HepG2 (cell line): ENCODE data around the gene NHP2. TPM values are rescaled to one million over a fixed set of nuclear protein-coding genes. Genes with fewer than 3 reads are reported as not detected.

Experiments
- ATAC-seq: fragments of 200-7000 bp; cut with Tn5 transposase; 3 replicates; pipeline ENCODE4 v1.9.1; 2020; ENCODE audit warnings: mild to moderate bottlenecking, moderate library complexity
- BruUV-seq: library from RNA; stranded (reverse); fragments of 400-500 nt; replicated peaks from 2 replicates; lab custom pipeline; 2021; lab: Mats Ljungman, UMichigan
- CTCF ChIA-PET: fragments of 300-600 bp; formaldehyde crosslinking; extraction: SDS; loops from one replicate; lab custom pipeline; 2021; ENCODE audit warnings: low total read pairs, inconsistent platforms, low intra/inter-chr PET ratio; lab: Yijun Ruan, JAX
- POLR2A ChIA-PET: fragments of 350-600 bp; sonication (Branson Sonifier 250); formaldehyde crosslinking; loops from one replicate; lab custom pipeline; 2020; ENCODE audit warnings: antibody characterized with exemption, inconsistent platforms; lab: Yijun Ruan, JAX
- DNase-seq: peaks from one replicate; pipeline ENCODE4 v3.0.0-alpha.2; 2015; ENCODE audit warnings: low spot score
- FAIRE-seq: peaks from 3 replicates; lab custom pipeline; 2011; peaks lifted over from hg19 to GRCh38; lab: Jason Lieb, UNC
- H2AFZ ChIP-seq: one replicate; pipeline ENCODE4 v1.6.1; 2011; ENCODE audit warnings: low read length, inconsistent platforms
- H3K27ac ChIP-seq: fragments of 300-600 bp; 3 replicates; pipeline ENCODE4 v1.8.0; 2011; ENCODE audit warnings: mixed run types, mild to moderate bottlenecking, mixed read lengths, low read length, inconsistent platforms; ENCODE audit not compliant: insufficient read depth; ENCODE audit errors: extremely low read length
- H3K27me3 ChIP-seq, 2 experiments: fragments of 200-600 bp in 1 of 2; 2 replicates in 1 of 2; 3 replicates in 1 of 2; pipeline versions ENCODE4 v1.6.0 to v1.8.0; 2011; ENCODE audit warnings: low read length in 2 of 2, mild to moderate bottlenecking in 2 of 2, moderate library complexity in 2 of 2, inconsistent platforms in 1 of 2; ENCODE audit not compliant: insufficient read depth in 2 of 2, control insufficient read depth in 1 of 2
- H3K36me3 ChIP-seq, 2 experiments: fragments of 200-600 bp in 1 of 2; replicated peaks in 1 of 2; 2 replicates in 1 of 2; 3 replicates in 1 of 2; pipeline versions ENCODE4 v1.5.1 to v1.8.0; 2011; ENCODE audit warnings: low read length in 2 of 2, inconsistent platforms in 1 of 2; ENCODE audit not compliant: insufficient read depth in 2 of 2, control insufficient read depth in 1 of 2
- H3K4me1 ChIP-seq: 2 replicates; pipeline ENCODE4 v1.5.1; 2012; ENCODE audit warnings: low read length, inconsistent platforms; ENCODE audit not compliant: insufficient read depth
- H3K4me2 ChIP-seq: 2 replicates; pipeline ENCODE4 v1.6.0; 2011; ENCODE audit warnings: low read depth, low read length, inconsistent platforms
- H3K4me3 ChIP-seq, 3 experiments: fragments of 200-600 bp in 1 of 3; sonication (generic), shearing (Covaris generic) in 1 of 3; replicated peaks in 1 of 3; 2 replicates each; pipeline ENCODE4 v1.5.1; 2011 to 2016; ENCODE audit warnings: low read length in 3 of 3, inconsistent platforms in 2 of 3, low read depth in 2 of 3, mild to moderate bottlenecking in 2 of 3, control low read depth in 1 of 3, mixed read lengths in 1 of 3; ENCODE audit not compliant: insufficient read depth in 1 of 3
- H3K79me2 ChIP-seq: one replicate; pipeline ENCODE4 v1.6.1; 2011; ENCODE audit warnings: low read length, inconsistent platforms; ENCODE audit not compliant: insufficient read depth
- H3K9ac ChIP-seq: 2 replicates; pipeline ENCODE4 v1.6.0; 2011; ENCODE audit warnings: mild to moderate bottlenecking, low read depth, low read length, inconsistent platforms; ENCODE audit not compliant: insufficient read depth
- H3K9me3 ChIP-seq: 2 replicates; pipeline ENCODE4 v1.5.1; 2012; ENCODE audit warnings: mild to moderate bottlenecking, low read length
- H4K20me1 ChIP-seq: 2 replicates; pipeline ENCODE4 v1.6.0; 2011; ENCODE audit warnings: inconsistent platforms, mild to moderate bottlenecking, low read length, moderate library complexity; ENCODE audit not compliant: insufficient read depth
- FOSL2 ChIP-seq: sonication (generic); formaldehyde crosslinking; IDR thresholded peaks from 2 replicates; pipeline ENCODE4 v1.4.0; 2020; ENCODE audit warnings: missing genetic modification reagents
- HIC2 ChIP-seq: sonication (generic); formaldehyde crosslinking; IDR thresholded peaks from 2 replicates; pipeline ENCODE4 v1.9.0; 2022; ENCODE audit warnings: low read depth, missing genetic modification reagents
- MAFF ChIP-seq: IDR thresholded peaks from 2 replicates; pipeline ENCODE4 v1.6.1; 2011; ENCODE audit warnings: low read depth, low read length, improper control_type of control experiment
- MAFK ChIP-seq, 2 experiments: IDR thresholded peaks in 1 of 2; conservative IDR thresholded peaks in 1 of 2; 2 replicates each; pipeline ENCODE4 v1.6.1; 2011; ENCODE audit warnings: improper control_type of control experiment in 2 of 2, low read length in 2 of 2
- NCOA5 ChIP-seq: sonication (generic); formaldehyde crosslinking; IDR thresholded peaks from 2 replicates; pipeline ENCODE4 v1.4.0; 2020; ENCODE audit warnings: missing genetic modification reagents
- SNRNP70 ChIP-seq: fragments of 200-400 bp; formaldehyde crosslinking; IDR thresholded peaks from 2 replicates; pipeline ENCODE4 v1.6.1; 2017; ENCODE audit warnings: mild to moderate bottlenecking, low read depth, low read length, moderate library complexity
- SRSF4 ChIP-seq: fragments of 200-400 bp; formaldehyde crosslinking; IDR thresholded peaks from one replicate; pipeline ENCODE4 v1.6.1; 2018; ENCODE audit warnings: mild to moderate bottlenecking, low read depth, low read length, moderate library complexity; ENCODE audit not compliant: poor library complexity, severe bottlenecking
- TCF7L2 ChIP-seq: IDR thresholded peaks from 2 replicates; pipeline ENCODE4 v1.6.1; 2011; ENCODE audit warnings: mild to moderate bottlenecking, low read depth, low read length, moderate library complexity
- ZNF101 ChIP-seq: sonication (generic); formaldehyde crosslinking; IDR thresholded peaks from 2 replicates; pipeline ENCODE4 v1.4.0; 2020; ENCODE audit warnings: mild to moderate bottlenecking, low read depth, missing genetic modification reagents, borderline replicate concordance
- ZNF17 ChIP-seq: sonication (generic); formaldehyde crosslinking; IDR thresholded peaks from 2 replicates; pipeline ENCODE4 v1.5.0; 2020; ENCODE audit warnings: mild to moderate bottlenecking, missing genetic modification reagents
- ZNF383 ChIP-seq: sonication (generic); formaldehyde crosslinking; IDR thresholded peaks from 2 replicates; pipeline ENCODE4 v1.4.0; 2020; ENCODE audit warnings: missing genetic modification reagents, mild to moderate bottlenecking, borderline replicate concordance
- ZNF451 ChIP-seq: sonication (generic); formaldehyde crosslinking; IDR thresholded peaks from 2 replicates; pipeline ENCODE4 v1.5.0; 2020; ENCODE audit warnings: mild to moderate bottlenecking, missing genetic modification reagents
- ZNF556 ChIP-seq: sonication (generic); formaldehyde crosslinking; IDR thresholded peaks from 2 replicates; pipeline ENCODE4 v1.4.0; 2020; ENCODE audit warnings: mild to moderate bottlenecking, missing genetic modification reagents, borderline replicate concordance
- WGBS: methylation state at CpG from one replicate; pipeline ENCODE4 v1.1.6; 2017; ENCODE audit warnings: low lambda C conversion rate; 5-methylcytosine and 5-hydroxymethylcytosine counted together
- in situ Hi-C: cut with HindIII; loops from 2 replicates; pipeline ENCODE4 v1.10.0; 2017; ENCODE audit warnings: low pct_unique_long_range_greater_than_20kb; ENCODE audit not compliant: extremely low pct_ligation_motif_present
- intact Hi-C: fragments of 100-400 bp; cut with micrococcal nuclease; formaldehyde crosslinking; loops from one replicate; pipeline ENCODE4 v1.10.0; 2022; ENCODE audit not compliant: unreplicated experiment
- polyA plus RNA-seq, 8 experiments: library from polyadenylated mRNA; depleted of rRNA in 3 of 8; stranded (reverse) in 7 of 8; unstranded in 1 of 8; fragments of >200 nt; fragmentation: Illumina TruSeq in 4 of 8; extraction: Trizol in 4 of 8; gene quantifications; 2 replicates each; pipeline versions ENCODE4 v1.2.1 to v1.2.3, GENCODE V29; 2011 to 2016; ENCODE audit warnings: low read depth in 4 of 8, missing spikeins in 1 of 8, mixed read lengths in 1 of 8; ENCODE audit not compliant: insufficient read depth in 1 of 8
- total RNA-seq, 5 experiments: library from RNA; depleted of rRNA; stranded (reverse); fragments of >200 nt; fragmentation: Illumina TruSeq; extraction: Trizol; gene quantifications; 2 replicates each; pipeline ENCODE4 v1.2.3, GENCODE V29; 2016; ENCODE audit warnings: low read depth in 1 of 5
- TF ChIP-seq, protein P1 (sequence below): sonication (generic); formaldehyde crosslinking; conservative IDR thresholded peaks from 2 replicates; pipeline ENCODE4 v1.8.0; 2022; ENCODE audit warnings: low read depth, missing genetic modification reagents

Gene NHP2
- total and polyA plus RNA-seq, 2 of the 13 experiments (the other 11 are each of a cell fraction or from before 2014, with no cell fraction given), result 56.2 to 96.1 TPM

GRCh38 chr5:178186427-178186826, 32.7 kb upstream of the NHP2 start:
- POLR2A ChIA-PET, result no interaction called here
- intact Hi-C loops, result no loop called here
- H3K9ac ChIP-seq, result no peak overlapping the region
- in situ Hi-C loops, result no loop called here
- H3K79me2 ChIP-seq, result no peaks in the 10 kb centered on the region
- no peaks in the 10 kb centered on the region for H4K20me1 ChIP-seq
- DNase-seq (no peak), FAIRE-seq (no peak), ATAC-seq (no peak)
- no peak overlapping the region for H3K4me2 ChIP-seq
- no peaks in the 10 kb centered on the region; the same call in 1 of the 2 replicates for H3K4me1 ChIP-seq
- no peak overlapping the region for H3K4me3 ChIP-seq
- CTCF ChIA-PET, result no interaction called here
- H3K9me3 ChIP-seq, result no peaks in the 10 kb centered on the region
- no peak overlapping the region for H2AFZ ChIP-seq
- 21% methylated on average over 6 of the region's 6 CpGs for whole genome bisulfite sequencing
- H3K27ac ChIP-seq, result no peak overlapping the region
- BruUV-seq, result no TSS peak
- no peaks in the 10 kb centered on the region for H3K36me3 ChIP-seq
- TF ChIP-seq ZNF383 (CRISPR knock-in tag) (no peak), TCF7L2 (no peak), MAFF (peak; percentile 54), ZNF101 (no peak), ZNF556 (CRISPR knock-in tag) (no peak), FOSL2 (no peak), SNRNP70 (no peak), SRSF4 (no peak), NCOA5 (CRISPR knock-in tag) (no peak), ZNF451 (CRISPR knock-in tag) (no peak), MAFK (conservative IDR thresholded peaks at IDR 0.05 in 1 of 2, IDR thresholded peaks at IDR 0.05 in 1 of 2; ENCODE audit: low read length in 2 of 2) (peak; percentile 12 to 59; a peak in 2 of 4 replicates), ZNF17 (no peak), HIC2 (CRISPR knock-in tag) (no peak)
- TF ChIP-seq, protein P1, sequence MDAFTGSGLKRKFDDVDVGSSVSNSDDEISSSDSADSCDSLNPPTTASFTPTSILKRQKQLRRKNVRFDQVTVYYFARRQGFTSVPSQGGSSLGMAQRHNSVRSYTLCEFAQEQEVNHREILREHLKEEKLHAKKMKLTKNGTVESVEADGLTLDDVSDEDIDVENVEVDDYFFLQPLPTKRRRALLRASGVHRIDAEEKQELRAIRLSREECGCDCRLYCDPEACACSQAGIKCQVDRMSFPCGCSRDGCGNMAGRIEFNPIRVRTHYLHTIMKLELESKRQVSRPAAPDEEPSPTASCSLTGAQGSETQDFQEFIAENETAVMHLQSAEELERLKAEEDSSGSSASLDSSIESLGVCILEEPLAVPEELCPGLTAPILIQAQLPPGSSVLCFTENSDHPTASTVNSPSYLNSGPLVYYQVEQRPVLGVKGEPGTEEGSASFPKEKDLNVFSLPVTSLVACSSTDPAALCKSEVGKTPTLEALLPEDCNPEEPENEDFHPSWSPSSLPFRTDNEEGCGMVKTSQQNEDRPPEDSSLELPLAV (CRISPR knock-in tag), result no peak
- H3K27me3 ChIP-seq, result no peaks in the 10 kb centered on the region
